GM12872 (cell line): Measurements from ENCODE around the gene HES5.
A peak's percentile ranks its signal among the peaks of the same experiment; 100 is the strongest.

ENCODE experiments used
- TF ChIP-seq, protein P1 (sequence below): IDR thresholded peaks from 3 replicates; pipeline ENCODE4 v1.5.1; 2011; ENCODE audit warnings: low read depth, mild to moderate bottlenecking, low read length, moderate library complexity; ENCODE audit not compliant: insufficient read depth

The HES5 gene

DNA sequence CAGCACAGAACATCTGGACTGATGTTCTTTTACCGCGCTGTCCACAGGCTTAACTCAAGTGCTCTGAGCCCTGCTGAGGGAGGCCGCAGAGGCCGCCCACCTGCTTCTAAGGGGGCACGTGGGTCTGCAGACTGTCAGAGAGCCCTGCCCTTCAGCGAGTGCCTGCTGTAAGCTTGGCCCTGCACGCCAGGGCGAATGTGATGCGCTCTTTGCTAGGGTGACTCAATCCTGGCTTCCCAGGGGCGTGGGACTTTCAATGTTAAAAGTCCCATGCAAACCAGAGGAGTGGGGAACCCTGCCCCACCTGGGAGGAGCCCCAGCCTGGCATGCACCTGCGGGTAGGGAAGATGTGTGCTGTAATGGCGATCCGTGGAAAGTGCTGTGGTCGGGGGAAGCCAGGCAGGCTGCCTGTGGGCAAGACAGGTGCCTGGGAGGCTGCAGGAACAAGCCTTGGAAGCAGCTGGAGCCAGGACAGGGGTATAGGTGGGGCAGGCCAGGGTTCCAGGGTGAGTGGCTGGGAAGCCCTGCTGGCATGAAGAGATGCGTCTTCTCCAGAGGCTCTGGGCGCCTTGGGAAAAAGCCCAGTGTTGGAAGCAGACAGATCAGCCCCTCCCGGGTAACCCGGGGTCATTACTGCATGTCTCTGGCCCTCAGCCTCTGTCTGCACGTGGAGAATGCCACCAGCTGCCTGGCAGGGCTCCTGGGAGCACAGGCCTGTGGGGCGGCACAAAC is 3.1 kb downstream of the HES5 start:
- TF ChIP-seq, protein P1, sequence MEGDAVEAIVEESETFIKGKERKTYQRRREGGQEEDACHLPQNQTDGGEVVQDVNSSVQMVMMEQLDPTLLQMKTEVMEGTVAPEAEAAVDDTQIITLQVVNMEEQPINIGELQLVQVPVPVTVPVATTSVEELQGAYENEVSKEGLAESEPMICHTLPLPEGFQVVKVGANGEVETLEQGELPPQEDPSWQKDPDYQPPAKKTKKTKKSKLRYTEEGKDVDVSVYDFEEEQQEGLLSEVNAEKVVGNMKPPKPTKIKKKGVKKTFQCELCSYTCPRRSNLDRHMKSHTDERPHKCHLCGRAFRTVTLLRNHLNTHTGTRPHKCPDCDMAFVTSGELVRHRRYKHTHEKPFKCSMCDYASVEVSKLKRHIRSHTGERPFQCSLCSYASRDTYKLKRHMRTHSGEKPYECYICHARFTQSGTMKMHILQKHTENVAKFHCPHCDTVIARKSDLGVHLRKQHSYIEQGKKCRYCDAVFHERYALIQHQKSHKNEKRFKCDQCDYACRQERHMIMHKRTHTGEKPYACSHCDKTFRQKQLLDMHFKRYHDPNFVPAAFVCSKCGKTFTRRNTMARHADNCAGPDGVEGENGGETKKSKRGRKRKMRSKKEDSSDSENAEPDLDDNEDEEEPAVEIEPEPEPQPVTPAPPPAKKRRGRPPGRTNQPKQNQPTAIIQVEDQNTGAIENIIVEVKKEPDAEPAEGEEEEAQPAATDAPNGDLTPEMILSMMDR = no peak

DNA sequence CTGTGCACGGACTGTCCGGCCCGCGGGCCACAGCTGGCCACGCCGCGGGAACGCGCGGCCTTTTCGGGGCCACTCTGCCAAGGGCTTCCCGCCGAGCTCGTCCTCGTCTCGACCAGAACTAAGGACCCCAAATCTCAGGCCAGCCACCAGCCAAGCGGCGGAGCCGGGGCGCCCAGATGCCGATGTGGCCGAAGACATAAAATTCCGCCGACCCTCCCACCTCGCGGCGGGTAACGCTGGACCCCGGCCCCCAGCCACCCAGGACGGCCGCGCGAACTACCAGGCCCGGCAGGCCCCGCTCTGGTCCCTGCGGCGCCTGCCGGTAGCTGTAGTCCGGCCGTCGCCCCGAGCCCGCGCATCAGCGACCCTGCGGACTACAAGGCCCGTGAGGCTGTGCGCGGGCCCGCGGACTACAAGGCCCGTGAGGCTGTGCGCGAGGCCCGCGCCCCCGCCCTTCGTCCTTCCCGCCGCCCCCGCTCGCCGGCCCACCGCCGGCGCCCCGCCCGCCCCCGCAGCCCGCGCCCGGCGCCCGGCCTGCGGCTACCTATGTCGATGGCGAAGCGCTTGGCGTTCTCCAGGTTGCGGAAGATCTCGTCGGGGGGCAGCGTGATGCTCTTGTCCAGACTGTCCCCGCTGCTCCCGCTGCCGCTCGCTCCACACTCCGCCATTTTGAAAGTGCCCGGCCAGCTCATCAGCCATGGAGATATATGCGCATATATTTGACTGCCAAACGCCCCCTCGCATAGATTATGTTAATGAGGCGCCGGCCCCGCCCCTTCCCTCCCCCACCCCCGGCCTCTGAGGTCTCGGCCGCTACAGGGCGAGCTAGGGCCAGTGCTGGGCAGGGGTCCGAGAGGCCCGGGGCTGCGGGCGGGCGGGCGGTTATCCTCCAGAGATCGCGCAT is 3.9 kb downstream of the HES5 start, which contains the start of gene PANK4:
TSS of gene PANK4 (minus strand) at position 677 of the 904 bp plus-strand sequence. CDS start at position 668, 9 bp downstream.
- TF ChIP-seq, protein P1 = no peak

DNA sequence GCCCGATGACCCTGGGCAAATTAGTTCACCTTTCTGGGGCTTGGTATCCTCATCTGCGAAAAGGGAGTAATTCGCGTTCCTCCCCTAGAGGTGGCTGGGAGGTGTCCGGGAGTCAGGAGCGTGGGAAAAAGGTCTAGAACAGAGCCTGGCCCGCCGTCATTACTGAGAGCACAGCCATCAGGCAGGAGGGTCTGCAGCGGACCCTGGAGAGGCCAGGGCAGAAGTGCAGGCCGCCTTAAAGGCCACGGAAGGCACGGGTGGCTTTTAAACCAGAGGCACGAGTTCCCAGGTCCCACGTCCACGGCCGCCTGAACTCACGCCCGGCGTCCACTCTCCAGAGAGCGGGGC is 4.5 kb downstream of the HES5 start:
- TF ChIP-seq, protein P1 = no peak

DNA sequence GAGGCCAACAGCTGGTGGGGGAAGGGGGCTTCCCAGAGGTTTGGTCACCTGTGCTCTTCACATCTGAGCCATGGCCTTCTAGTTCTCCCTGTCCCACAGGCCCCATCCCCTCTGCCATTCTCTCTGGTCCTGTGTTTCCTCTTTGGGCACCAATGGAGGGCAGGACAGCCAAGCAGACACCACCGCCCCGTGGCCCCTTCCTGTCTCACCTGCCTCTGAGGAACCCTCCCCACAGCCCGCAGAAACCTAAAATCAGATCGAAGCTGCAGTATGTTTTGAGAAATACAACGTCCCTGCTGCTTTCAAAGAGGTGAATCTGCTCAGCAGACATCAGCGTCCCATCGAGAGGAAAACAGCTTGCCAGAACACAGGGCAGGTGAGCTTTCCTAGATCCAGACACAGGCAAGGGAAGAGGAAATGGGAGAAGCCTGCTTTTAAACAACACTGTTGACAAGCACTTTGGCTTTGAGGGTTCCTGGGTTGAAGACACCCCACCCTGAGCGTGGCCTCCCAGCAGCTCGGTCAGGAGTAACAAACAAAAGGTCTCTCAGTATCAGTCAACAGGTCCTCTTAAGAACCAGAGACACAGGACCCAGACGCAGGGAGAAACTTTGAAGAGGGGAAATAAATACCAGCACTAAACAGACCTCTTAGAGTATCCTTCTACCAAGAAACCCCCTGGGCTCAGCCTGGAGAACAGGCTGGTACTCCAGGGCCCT is 6.0 kb downstream of the HES5 start:
- TF ChIP-seq, protein P1 = 0 out of 3 replicates have a peak, but pooled peaks have one; percentile 28

DNA sequence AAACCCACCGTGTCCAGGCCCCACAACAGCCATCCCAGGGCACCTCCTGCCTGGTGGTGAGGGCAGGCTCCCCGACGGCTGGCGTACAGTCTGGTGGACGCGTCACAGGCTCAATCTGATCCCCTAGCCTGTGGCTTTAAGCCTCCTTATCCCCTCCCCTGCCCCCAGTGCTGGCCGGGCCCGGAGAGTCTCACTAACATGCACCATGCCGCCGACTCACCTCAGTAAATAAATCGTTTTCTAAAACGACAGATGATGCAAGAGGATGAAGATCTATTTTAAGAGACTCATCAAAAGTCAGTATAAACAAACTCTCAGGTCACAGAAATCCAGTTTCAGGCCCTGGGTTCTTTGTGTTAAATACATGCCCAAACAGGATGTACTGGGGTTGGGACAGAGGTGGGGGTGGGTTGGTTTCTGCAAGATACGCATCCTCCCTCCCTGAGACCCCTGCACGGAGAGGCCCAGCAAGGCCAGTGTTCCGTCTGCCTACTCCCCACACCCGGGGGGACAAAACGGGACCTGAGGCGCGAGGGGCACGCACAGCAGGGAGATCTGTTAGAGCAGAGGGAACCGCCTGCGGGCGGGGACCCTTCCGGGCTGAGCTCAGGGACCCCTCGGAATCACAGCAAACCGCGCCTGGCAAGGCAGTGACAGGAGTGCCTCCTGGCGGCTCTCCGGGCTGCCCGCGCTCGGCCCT is 6.7 kb downstream of the HES5 start:
- TF ChIP-seq, protein P1 = no peak; the same call in 2 of the 3 replicates

DNA sequence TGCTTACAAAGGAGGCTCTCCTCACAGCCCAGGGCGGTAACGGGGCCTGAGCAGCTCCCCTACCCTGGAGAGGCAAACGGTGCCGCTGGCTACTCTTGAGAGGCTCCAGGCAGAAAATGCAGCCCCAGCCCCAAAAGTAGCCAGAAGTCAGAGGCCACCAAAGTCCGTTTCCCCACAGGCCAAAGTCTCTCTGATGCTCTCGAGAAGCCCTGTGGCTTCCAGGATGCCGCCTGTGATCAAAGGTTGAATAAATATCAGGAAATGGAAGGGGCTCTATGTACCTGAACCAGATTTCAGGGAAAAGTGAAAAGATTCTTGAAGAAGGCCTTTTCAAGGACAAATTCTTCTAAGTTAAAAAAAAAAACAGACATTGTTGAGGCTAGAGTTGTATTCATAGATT is 7.8 kb downstream of the HES5 start:
- TF ChIP-seq, protein P1 = no peak

DNA sequence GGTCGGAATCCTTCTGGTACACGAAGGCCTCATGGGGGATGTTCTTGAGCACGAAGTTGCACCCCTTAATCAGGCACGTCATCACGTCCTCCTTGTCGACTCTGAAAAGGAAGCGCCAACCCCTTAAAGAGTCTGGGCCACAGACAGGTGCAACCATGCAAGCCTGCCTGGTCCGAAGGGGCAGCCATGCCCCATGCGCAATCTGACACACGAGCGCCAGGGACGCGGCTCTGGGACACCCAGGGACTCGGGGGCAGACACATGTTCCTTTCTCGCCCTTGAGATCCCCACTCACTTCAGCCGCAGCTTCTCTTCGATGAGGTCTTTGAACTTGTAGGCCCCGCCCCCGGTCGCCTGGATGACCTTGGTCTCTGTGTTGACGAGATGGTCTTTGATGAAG is 9.3 kb downstream of the HES5 start:
- TF ChIP-seq, protein P1 = no peak
